OCI-LY7 (cell line): Measurements from ENCODE around the gene NONO. TPM values are rescaled to one million over a fixed set of nuclear protein-coding genes. Genes with fewer than 3 reads are reported as not detected.
"Not testable (repeated sequence)": the region's sequence is repeated elsewhere in the genome, so short reads cannot be mapped to it uniquely, and the experiment has no call there.

Experiments used
- BruUV-seq: library from RNA; stranded (reverse); fragments of 400-500 nt; replicated peaks from 2 replicates; lab custom pipeline; 2021; lab: Mats Ljungman, UMichigan
- CTCF ChIA-PET: fragments of 300-600 bp; sonication (Branson Sonifier 250); formaldehyde crosslinking; loops from one replicate; lab custom pipeline; 2022; ENCODE audit warnings: antibody characterized with exemption; ENCODE audit not compliant: unreplicated experiment; lab: Charles Lee
- POLR2A ChIA-PET: fragments of 300-600 bp; sonication (Branson Sonifier 250); formaldehyde crosslinking; loops from one replicate; lab custom pipeline; 2022; ENCODE audit warnings: antibody characterized with exemption; lab: Charles Lee
- DNase-seq: peaks from one replicate; pipeline ENCODE4 v3.0.0-alpha.2; 2015; ENCODE audit warnings: low spot score
- H2AFZ ChIP-seq: fragments of 200-600 bp; sonication (generic), shearing (Covaris generic); 2 replicates; pipeline ENCODE4 v1.6.1; 2014; ENCODE audit warnings: mild to moderate bottlenecking, antibody characterized with exemption, low read length, moderate library complexity
- H3K27ac ChIP-seq: fragments of 200-600 bp; sonication (generic); 2 replicates; pipeline ENCODE4 v1.5.1; 2014; ENCODE audit warnings: mixed run types, low read depth, mild to moderate bottlenecking, moderate library complexity, low read length, inconsistent platforms; ENCODE audit not compliant: poor library complexity, severe bottlenecking
- H3K36me3 ChIP-seq: fragments of 200-600 bp; sonication (generic); 2 replicates; pipeline ENCODE4 v1.6.1; 2014; ENCODE audit warnings: mild to moderate bottlenecking, antibody characterized with exemption, low read length, moderate library complexity, mixed read lengths; ENCODE audit not compliant: insufficient read depth
- H3K4me1 ChIP-seq: fragments of 200-600 bp; sonication (generic); 2 replicates; pipeline ENCODE4 v1.5.1; 2014; ENCODE audit warnings: mild to moderate bottlenecking, low read length; ENCODE audit not compliant: insufficient read depth, poor library complexity, severe bottlenecking
- H3K4me2 ChIP-seq: fragments of 200-600 bp; sonication (generic); 2 replicates; pipeline ENCODE4 v1.6.1; 2014; ENCODE audit warnings: mild to moderate bottlenecking, low read length
- H3K4me3 ChIP-seq: fragments of 200-600 bp; sonication (generic); 2 replicates; pipeline ENCODE4 v1.5.1; 2014; ENCODE audit warnings: mild to moderate bottlenecking, low read depth, low read length; ENCODE audit not compliant: poor library complexity, severe bottlenecking
- H3K79me2 ChIP-seq: fragments of 200-600 bp; sonication (generic); 2 replicates; pipeline ENCODE4 v1.6.1; 2016; ENCODE audit warnings: low read depth, mild to moderate bottlenecking, low read length, moderate library complexity, mixed read lengths; ENCODE audit not compliant: insufficient read depth
- H3K9me2 ChIP-seq: fragments of 200-600 bp; sonication (generic); 2 replicates; pipeline ENCODE4 v1.6.1; 2016; ENCODE audit warnings: mild to moderate bottlenecking, low read length, mixed read lengths; ENCODE audit not compliant: insufficient read depth
- H3K9me3 ChIP-seq: fragments of 200-600 bp; sonication (generic); 2 replicates; pipeline ENCODE4 v1.6.1; 2014; ENCODE audit warnings: mild to moderate bottlenecking, mixed run types, low read length, mixed read lengths
- H4K20me1 ChIP-seq: fragments of 200-600 bp; sonication (generic); 2 replicates; pipeline ENCODE4 v1.6.1; 2014; ENCODE audit warnings: mild to moderate bottlenecking, antibody characterized with exemption, low read length, moderate library complexity, mixed read lengths; ENCODE audit not compliant: insufficient read depth
- EZH2phosphoT487 ChIP-seq: fragments of 200-600 bp; sonication (generic); IDR thresholded peaks from 2 replicates; pipeline ENCODE4 v1.6.1; 2018; ENCODE audit warnings: low read depth, borderline replicate concordance, mild to moderate bottlenecking, mixed run types, antibody characterized with exemption, low read length, moderate library complexity, mixed read lengths
- intact Hi-C: fragments of 100-400 bp; cut with micrococcal nuclease; formaldehyde crosslinking; loops from one replicate; pipeline ENCODE4 v1.10.0; 2022; ENCODE audit not compliant: unreplicated experiment
- total RNA-seq, 2 experiments: library from RNA; depleted of rRNA in 1 of 2; stranded (reverse); fragments of >200 nt in 1 of 2; shearing (Covaris generic) in 1 of 2; gene quantifications; 2 replicates each; pipeline ENCODE4 v1.2.3, GENCODE V29; 2014 to 2022
- TF ChIP-seq, protein P1 (sequence below): fragments of 200-600 bp; sonication (generic); conservative IDR thresholded peaks from 2 replicates; pipeline ENCODE4 v1.5.1; 2014; ENCODE audit warnings: mild to moderate bottlenecking, antibody characterized with exemption, low read length, moderate library complexity, mixed read lengths

The NONO gene
- total RNA-seq, 2 experiments from 2014 or later: 379 to 488 TPM

DNA sequence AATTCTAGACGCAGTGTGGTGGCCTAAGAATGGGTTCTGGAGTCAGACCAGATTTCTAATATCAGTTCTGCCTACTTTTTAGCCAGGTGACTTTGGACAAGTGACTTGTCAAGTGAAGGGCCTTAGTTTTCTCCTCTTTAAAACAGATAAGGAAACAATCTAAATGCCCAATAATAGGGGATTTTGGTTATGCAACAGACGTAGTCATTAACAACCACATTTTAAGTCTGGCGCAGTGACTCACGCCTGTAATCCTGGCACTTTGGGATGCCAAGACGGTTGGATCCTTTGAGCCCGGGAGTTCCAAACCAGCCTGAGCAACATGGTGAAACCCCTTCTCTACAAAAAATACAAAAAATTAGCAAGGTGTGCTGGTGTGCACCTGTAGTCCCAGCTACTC is 27.4 kb upstream of the NONO start:
- no peak for DNase-seq
- peak overlapping the region; percentile 87; the same call in 1 of the 2 replicates for H2AFZ ChIP-seq
- CTCF ChIA-PET: interaction anchor here (0.5 kb wide), 1 partner anchor 27 kb away, joined by 4 read pairs; the partner anchor contains the start of gene NONO
- POLR2A ChIA-PET: interaction anchor here (0.5 to 3.3 kb wide), 5 partner anchors 27 to 110 kb away, joined by 4 to 24 read pairs (median 7); partner anchors contain the start of genes NONO and TAF1
- intact Hi-C loops: no loop called here
- H3K9me3 ChIP-seq: no peaks in the 10 kb centered on the region
- no peaks in the 10 kb centered on the region for H4K20me1 ChIP-seq
- H3K9me2 ChIP-seq: no peaks in the 10 kb centered on the region
- H3K79me2 ChIP-seq: peaks cover 8% of the 10 kb centered on the region; the same call in 1 of the 2 replicates
- TSS peak; percentile 71 for BruUV-seq
- peaks cover 24% of the 10 kb centered on the region for H3K4me1 ChIP-seq
- H3K36me3 ChIP-seq: no peaks in the 10 kb centered on the region
- TF ChIP-seq, protein P1, sequence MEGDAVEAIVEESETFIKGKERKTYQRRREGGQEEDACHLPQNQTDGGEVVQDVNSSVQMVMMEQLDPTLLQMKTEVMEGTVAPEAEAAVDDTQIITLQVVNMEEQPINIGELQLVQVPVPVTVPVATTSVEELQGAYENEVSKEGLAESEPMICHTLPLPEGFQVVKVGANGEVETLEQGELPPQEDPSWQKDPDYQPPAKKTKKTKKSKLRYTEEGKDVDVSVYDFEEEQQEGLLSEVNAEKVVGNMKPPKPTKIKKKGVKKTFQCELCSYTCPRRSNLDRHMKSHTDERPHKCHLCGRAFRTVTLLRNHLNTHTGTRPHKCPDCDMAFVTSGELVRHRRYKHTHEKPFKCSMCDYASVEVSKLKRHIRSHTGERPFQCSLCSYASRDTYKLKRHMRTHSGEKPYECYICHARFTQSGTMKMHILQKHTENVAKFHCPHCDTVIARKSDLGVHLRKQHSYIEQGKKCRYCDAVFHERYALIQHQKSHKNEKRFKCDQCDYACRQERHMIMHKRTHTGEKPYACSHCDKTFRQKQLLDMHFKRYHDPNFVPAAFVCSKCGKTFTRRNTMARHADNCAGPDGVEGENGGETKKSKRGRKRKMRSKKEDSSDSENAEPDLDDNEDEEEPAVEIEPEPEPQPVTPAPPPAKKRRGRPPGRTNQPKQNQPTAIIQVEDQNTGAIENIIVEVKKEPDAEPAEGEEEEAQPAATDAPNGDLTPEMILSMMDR: no peak
- TF ChIP-seq EZH2phosphoT487: no peak
- peak overlapping the region; percentile 99 for H3K4me2 ChIP-seq
- H3K4me3 ChIP-seq: peak overlapping the region; percentile 96
- H3K27ac ChIP-seq: peak overlapping the region; percentile 85

DNA sequence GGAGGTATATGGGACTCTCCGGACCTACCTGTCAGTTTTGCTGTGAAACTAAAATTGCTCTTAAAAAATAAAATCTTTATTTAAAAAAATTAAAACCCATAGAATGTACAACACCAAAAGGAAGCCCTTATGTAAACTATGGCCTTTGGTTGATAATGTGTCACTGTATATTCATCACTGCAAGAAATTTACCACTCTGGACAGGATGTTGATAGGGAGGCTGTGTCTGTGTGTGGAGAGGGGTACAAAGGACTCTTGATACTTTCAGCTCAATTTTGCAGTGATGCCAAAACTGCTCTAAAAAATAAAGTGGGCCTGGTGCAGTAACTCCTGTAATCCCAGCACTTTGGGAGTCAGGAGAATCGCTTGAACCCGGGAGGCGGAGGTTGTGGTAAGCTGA is 26.6 kb upstream of the NONO start:
- Histone ChIP-seq H3K79me2 (peaks cover 8% of the 10 kb centered on the region; the same call in 1 of the 2 replicates), H3K9me3 (no peaks in the 10 kb centered on the region), H3K4me3 (no peak overlapping the region), H3K4me2 (no peak overlapping the region), H3K4me1 (peaks cover 19% of the 10 kb centered on the region), H3K36me3 (no peaks in the 10 kb centered on the region), H3K9me2 (no peaks in the 10 kb centered on the region), H4K20me1 (no peaks in the 10 kb centered on the region), H3K27ac (no peak overlapping the region), H2AFZ (no peak overlapping the region)
- DNase-seq: no peak
- ChIA-PET CTCF (no interaction called here), POLR2A (no interaction called here)
- TF ChIP-seq EZH2phosphoT487: no peak
- TF ChIP-seq, protein P1: no peak
- intact Hi-C loops: no loop called here
- no TSS peak for BruUV-seq

DNA sequence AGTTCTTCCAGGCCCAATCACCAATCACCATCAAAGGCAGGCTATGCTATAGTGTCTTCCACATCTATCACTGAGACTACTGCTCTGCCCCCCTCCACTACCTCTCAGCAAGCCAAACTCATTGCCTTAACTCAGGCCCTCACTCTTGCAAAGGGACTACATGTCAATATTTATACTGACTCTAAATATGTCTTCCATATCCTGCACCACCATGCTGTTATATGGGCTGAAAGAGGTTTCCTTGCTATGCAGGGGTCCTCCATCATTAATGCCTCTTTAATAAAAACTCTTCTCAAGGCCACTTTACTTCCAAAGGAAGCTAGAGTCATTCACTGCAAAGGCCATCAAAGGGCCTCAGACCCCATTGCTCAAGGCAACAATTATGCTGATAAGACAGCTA is 14.8 kb upstream of the NONO start:
- H4K20me1 ChIP-seq, H3K36me3 ChIP-seq, DNase-seq, BruUV-seq, H3K9me2 ChIP-seq, H3K9me3 ChIP-seq, CTCF ChIA-PET, POLR2A ChIA-PET, H3K4me1 ChIP-seq, H3K27ac ChIP-seq, H3K79me2 ChIP-seq, H3K4me2 ChIP-seq, H2AFZ ChIP-seq, H3K4me3 ChIP-seq, intact Hi-C loops: not testable (repeated sequence)
